Liver (tissue), 9 donors: ENCODE measurements around the gene RAD51B. TPM values are rescaled to one million over a fixed set of nuclear protein-coding genes. Genes with fewer than 3 reads are reported as not detected.

Experiments used
- DNase-seq: peaks from one replicate; pipeline ENCODE4 v3.0.0-alpha.2; 2017; ENCODE audit warnings: low spot score
- H3K27ac ChIP-seq, 2 donors: one replicate each; pipeline ENCODE4 v1.7.0; 2013; ENCODE audit warnings: inconsistent platforms in 2 of 2, low read length in 2 of 2, control low read depth in 1 of 2, low read depth in 1 of 2, mild to moderate bottlenecking in 1 of 2
- H3K27me3 ChIP-seq, 4 donors: one replicate each; pipeline versions ENCODE4 v1.6.1 to v1.7.0; 2013; ENCODE audit warnings: low read length in 3 of 4, inconsistent platforms in 1 of 4, mild to moderate bottlenecking in 1 of 4, moderate library complexity in 1 of 4; ENCODE audit not compliant: control insufficient read depth in 4 of 4, insufficient read depth in 4 of 4
- H3K36me3 ChIP-seq, 4 donors: one replicate each; pipeline versions ENCODE4 v1.6.1 to v1.7.0; 2013; ENCODE audit warnings: low read length in 3 of 4, mild to moderate bottlenecking in 3 of 4, low read depth in 1 of 4, moderate library complexity in 1 of 4; ENCODE audit not compliant: control insufficient read depth in 4 of 4, insufficient read depth in 3 of 4
- H3K4me1 ChIP-seq, 4 donors: one replicate each; pipeline versions ENCODE4 v1.6.1 to v1.7.0; 2013; ENCODE audit warnings: low read length in 3 of 4, mild to moderate bottlenecking in 3 of 4, moderate library complexity in 1 of 4; ENCODE audit not compliant: control insufficient read depth in 4 of 4, insufficient read depth in 4 of 4
- H3K4me3 ChIP-seq, 3 donors: one replicate each; pipeline versions ENCODE4 v1.6.1 to v1.7.0; 2013; ENCODE audit warnings: low read length in 3 of 3, control low read depth in 1 of 3, low read depth in 1 of 3, mild to moderate bottlenecking in 1 of 3
- H3K9ac ChIP-seq, 2 donors: one replicate each; pipeline ENCODE4 v1.7.0; 2013; ENCODE audit warnings: low read length in 2 of 2, mild to moderate bottlenecking in 2 of 2, moderate library complexity in 2 of 2, control low read depth in 1 of 2, low read depth in 1 of 2
- H3K9me3 ChIP-seq, 4 donors: one replicate each; pipeline versions ENCODE4 v1.6.1 to v1.7.0; 2013; ENCODE audit warnings: low read length in 3 of 4; ENCODE audit not compliant: control insufficient read depth in 4 of 4
- ATF3 ChIP-seq: IDR thresholded peaks from 2 replicates; pipeline ENCODE4 v1.6.1; 2016; ENCODE audit warnings: antibody characterized with exemption
- EGR1 ChIP-seq, 2 donors: IDR thresholded peaks; 2 replicates each; pipeline ENCODE4 v1.6.1; 2016 to 2018; ENCODE audit warnings: antibody characterized with exemption in 2 of 2, low read depth in 2 of 2
- FOXA1 ChIP-seq: IDR thresholded peaks from 2 replicates; pipeline ENCODE4 v1.6.1; 2016; ENCODE audit warnings: antibody characterized with exemption
- FOXA2 ChIP-seq: IDR thresholded peaks from 2 replicates; pipeline ENCODE4 v1.6.1; 2016; ENCODE audit warnings: antibody characterized with exemption
- GABPA ChIP-seq, 2 donors: IDR thresholded peaks in 1 of 2; conservative IDR thresholded peaks in 1 of 2; 2 replicates each; pipeline ENCODE4 v1.6.1; 2016; ENCODE audit warnings: antibody characterized with exemption in 2 of 2, mild to moderate bottlenecking in 1 of 2, moderate library complexity in 1 of 2
- HNF4A ChIP-seq, 2 donors: conservative IDR thresholded peaks; 2 replicates each; pipeline ENCODE4 v1.6.1; 2016; ENCODE audit warnings: antibody characterized with exemption in 2 of 2, mild to moderate bottlenecking in 2 of 2
- HNF4G ChIP-seq: IDR thresholded peaks from 2 replicates; pipeline ENCODE4 v1.6.1; 2016; ENCODE audit warnings: antibody characterized with exemption
- JUND ChIP-seq, 2 donors: IDR thresholded peaks; 2 replicates each; pipeline ENCODE4 v1.6.1; 2016; ENCODE audit warnings: antibody characterized with exemption in 2 of 2
- NR2F2 ChIP-seq: IDR thresholded peaks from 2 replicates; pipeline ENCODE4 v1.6.1; 2016; ENCODE audit warnings: antibody characterized with exemption
- RAD21 ChIP-seq, 2 donors: IDR thresholded peaks; 2 replicates each; pipeline ENCODE4 v1.6.1; 2016; ENCODE audit warnings: antibody characterized with exemption in 2 of 2, mild to moderate bottlenecking in 2 of 2
- RXRA ChIP-seq, 2 donors: IDR thresholded peaks; 2 replicates each; pipeline ENCODE4 v1.6.1; 2017 to 2018; ENCODE audit warnings: antibody characterized with exemption in 2 of 2, mild to moderate bottlenecking in 1 of 2
- SP1 ChIP-seq: IDR thresholded peaks from 2 replicates; pipeline ENCODE4 v1.6.1; 2018; ENCODE audit warnings: antibody characterized with exemption, mild to moderate bottlenecking
- TAF1 ChIP-seq: conservative IDR thresholded peaks from 2 replicates; pipeline ENCODE4 v1.6.1; 2016; ENCODE audit warnings: antibody characterized with exemption, mild to moderate bottlenecking
- YY1 ChIP-seq: IDR thresholded peaks from 2 replicates; pipeline ENCODE4 v1.6.1; 2016; ENCODE audit warnings: antibody characterized with exemption, mild to moderate bottlenecking
- WGBS: extraction: QIAGEN DNeasy Blood & Tissue Kit; methylation state at CpG from one replicate; pipeline ENCODE4 v1.1.7; 2013; 5-methylcytosine and 5-hydroxymethylcytosine counted together
- polyA plus RNA-seq, 2 donors: library from polyadenylated mRNA; stranded (reverse) in 1 of 2; unstranded in 1 of 2; fragments of 200-250 nt in 1 of 2; fragments of >200 nt in 1 of 2; fragmentation: Nextera tagmentation in 1 of 2; extraction: Ambion mirVana in 1 of 2; gene quantifications; one replicate each; pipeline versions ENCODE4 v1.2.1 to v1.2.3, GENCODE V29; 2013 to 2015
- total RNA-seq, 2 donors: library from RNA; depleted of rRNA; stranded (reverse); fragments of >200 nt; gene quantifications; one replicate each; pipeline ENCODE4 v1.2.3, GENCODE V29; 2014
- TF ChIP-seq, protein P1 (sequence below): fragments of 150-350 bp; IDR thresholded peaks from 2 replicates; pipeline ENCODE4 v1.5.1; 2017; ENCODE audit warnings: improper control_type of control experiment, low read depth, low read length; ENCODE audit not compliant: missing input control
- TF ChIP-seq, protein P2 (sequence below): IDR thresholded peaks from 2 replicates; pipeline ENCODE4 v1.6.1; 2016; ENCODE audit warnings: antibody characterized with exemption, mild to moderate bottlenecking
- TF ChIP-seq, protein P3 (sequence below): IDR thresholded peaks from 2 replicates; pipeline ENCODE4 v1.6.1; 2016; ENCODE audit warnings: antibody characterized with exemption
- TF ChIP-seq, protein P4 (sequence below): IDR thresholded peaks from 2 replicates; pipeline ENCODE4 v1.6.1; 2016; ENCODE audit warnings: antibody characterized with exemption
- donor health status: healthy.
- donor health status: healthy.
- donor health status: healthy.
- donor health status: healthy.
- donor health status: healthy.

Gene RAD51B
- total and polyA plus RNA-seq, 4 donors, result 0.81 to 12.9 (median 2.4) TPM

GRCh38 chr14:68174446-68174845 is 354.9 kb downstream of the RAD51B start:
- no peaks in the 10 kb centered on the region for H3K9me3 ChIP-seq
- WGBS, result 88% methylated on average over 2 of the region's 2 CpGs
- no peak overlapping the region for H3K4me3 ChIP-seq
- no peak for TF ChIP-seq HNF4G
- no peak for TF ChIP-seq YY1
- no peak for TF ChIP-seq SP1
- TF ChIP-seq TAF1, result no peak
- no peak for TF ChIP-seq RXRA (IDR thresholded peaks at IDR 0.05)
- TF ChIP-seq, protein P1, sequence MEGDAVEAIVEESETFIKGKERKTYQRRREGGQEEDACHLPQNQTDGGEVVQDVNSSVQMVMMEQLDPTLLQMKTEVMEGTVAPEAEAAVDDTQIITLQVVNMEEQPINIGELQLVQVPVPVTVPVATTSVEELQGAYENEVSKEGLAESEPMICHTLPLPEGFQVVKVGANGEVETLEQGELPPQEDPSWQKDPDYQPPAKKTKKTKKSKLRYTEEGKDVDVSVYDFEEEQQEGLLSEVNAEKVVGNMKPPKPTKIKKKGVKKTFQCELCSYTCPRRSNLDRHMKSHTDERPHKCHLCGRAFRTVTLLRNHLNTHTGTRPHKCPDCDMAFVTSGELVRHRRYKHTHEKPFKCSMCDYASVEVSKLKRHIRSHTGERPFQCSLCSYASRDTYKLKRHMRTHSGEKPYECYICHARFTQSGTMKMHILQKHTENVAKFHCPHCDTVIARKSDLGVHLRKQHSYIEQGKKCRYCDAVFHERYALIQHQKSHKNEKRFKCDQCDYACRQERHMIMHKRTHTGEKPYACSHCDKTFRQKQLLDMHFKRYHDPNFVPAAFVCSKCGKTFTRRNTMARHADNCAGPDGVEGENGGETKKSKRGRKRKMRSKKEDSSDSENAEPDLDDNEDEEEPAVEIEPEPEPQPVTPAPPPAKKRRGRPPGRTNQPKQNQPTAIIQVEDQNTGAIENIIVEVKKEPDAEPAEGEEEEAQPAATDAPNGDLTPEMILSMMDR, result no peak
- TF ChIP-seq FOXA1, result no peak
- TF ChIP-seq, protein P2, sequence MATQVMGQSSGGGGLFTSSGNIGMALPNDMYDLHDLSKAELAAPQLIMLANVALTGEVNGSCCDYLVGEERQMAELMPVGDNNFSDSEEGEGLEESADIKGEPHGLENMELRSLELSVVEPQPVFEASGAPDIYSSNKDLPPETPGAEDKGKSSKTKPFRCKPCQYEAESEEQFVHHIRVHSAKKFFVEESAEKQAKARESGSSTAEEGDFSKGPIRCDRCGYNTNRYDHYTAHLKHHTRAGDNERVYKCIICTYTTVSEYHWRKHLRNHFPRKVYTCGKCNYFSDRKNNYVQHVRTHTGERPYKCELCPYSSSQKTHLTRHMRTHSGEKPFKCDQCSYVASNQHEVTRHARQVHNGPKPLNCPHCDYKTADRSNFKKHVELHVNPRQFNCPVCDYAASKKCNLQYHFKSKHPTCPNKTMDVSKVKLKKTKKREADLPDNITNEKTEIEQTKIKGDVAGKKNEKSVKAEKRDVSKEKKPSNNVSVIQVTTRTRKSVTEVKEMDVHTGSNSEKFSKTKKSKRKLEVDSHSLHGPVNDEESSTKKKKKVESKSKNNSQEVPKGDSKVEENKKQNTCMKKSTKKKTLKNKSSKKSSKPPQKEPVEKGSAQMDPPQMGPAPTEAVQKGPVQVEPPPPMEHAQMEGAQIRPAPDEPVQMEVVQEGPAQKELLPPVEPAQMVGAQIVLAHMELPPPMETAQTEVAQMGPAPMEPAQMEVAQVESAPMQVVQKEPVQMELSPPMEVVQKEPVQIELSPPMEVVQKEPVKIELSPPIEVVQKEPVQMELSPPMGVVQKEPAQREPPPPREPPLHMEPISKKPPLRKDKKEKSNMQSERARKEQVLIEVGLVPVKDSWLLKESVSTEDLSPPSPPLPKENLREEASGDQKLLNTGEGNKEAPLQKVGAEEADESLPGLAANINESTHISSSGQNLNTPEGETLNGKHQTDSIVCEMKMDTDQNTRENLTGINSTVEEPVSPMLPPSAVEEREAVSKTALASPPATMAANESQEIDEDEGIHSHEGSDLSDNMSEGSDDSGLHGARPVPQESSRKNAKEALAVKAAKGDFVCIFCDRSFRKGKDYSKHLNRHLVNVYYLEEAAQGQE, result no peak
- no peaks in the 10 kb centered on the region for H3K36me3 ChIP-seq
- H3K27me3 ChIP-seq, result no peaks in the 10 kb centered on the region
- H3K9ac ChIP-seq, result no peak overlapping the region
- peaks cover 8 to 36% (median 17%) of the 10 kb centered on the region in 4 donors for H3K4me1 ChIP-seq
- peak overlapping the region in 1 of 2 donors; percentile 37 for H3K27ac ChIP-seq
- no peak for DNase-seq

DNA sequence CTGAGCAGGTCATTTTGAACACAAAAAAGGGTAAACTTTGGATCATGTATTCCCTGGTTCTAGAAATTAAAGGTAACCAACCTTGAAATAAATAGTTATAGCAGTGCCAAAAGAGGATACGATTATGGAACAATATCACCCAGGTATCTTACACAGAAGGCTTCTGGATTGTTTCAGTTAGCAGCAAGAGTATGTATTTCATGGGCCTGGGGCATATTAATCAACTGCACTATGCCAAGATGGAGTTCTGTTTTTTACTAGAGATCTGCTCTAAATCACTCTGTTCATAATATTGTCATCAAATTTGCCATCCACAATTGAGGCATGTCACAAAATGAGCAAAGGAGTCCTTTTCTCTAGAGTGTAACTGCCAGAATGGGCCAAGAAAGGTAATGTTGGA is 357.1 kb downstream of the RAD51B start:
- no peak overlapping the region for H3K9ac ChIP-seq
- WGBS, result 97% methylated on average over 1 of the region's 1 CpG
- TF ChIP-seq JUND (IDR thresholded peaks at IDR 0.05) (no peak), SP1 (no peak), EGR1 (IDR thresholded peaks at IDR 0.05; ENCODE audit: low read depth in 2 of 2) (no peak), NR2F2 (no peak), HNF4G (no peak), RXRA (IDR thresholded peaks at IDR 0.05) (no peak), FOXA2 (no peak), YY1 (no peak), FOXA1 (no peak), ATF3 (no peak), RAD21 (IDR thresholded peaks at IDR 0.05) (no peak), GABPA (IDR thresholded peaks at IDR 0.05 in 1 of 2, conservative IDR thresholded peaks at IDR 0.05 in 1 of 2) (no peak), HNF4A (conservative IDR thresholded peaks at IDR 0.05) (no peak), TAF1 (no peak)
- TF ChIP-seq, protein P3, sequence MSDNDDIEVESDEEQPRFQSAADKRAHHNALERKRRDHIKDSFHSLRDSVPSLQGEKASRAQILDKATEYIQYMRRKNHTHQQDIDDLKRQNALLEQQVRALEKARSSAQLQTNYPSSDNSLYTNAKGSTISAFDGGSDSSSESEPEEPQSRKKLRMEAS, result no peak
- TF ChIP-seq, protein P4, sequence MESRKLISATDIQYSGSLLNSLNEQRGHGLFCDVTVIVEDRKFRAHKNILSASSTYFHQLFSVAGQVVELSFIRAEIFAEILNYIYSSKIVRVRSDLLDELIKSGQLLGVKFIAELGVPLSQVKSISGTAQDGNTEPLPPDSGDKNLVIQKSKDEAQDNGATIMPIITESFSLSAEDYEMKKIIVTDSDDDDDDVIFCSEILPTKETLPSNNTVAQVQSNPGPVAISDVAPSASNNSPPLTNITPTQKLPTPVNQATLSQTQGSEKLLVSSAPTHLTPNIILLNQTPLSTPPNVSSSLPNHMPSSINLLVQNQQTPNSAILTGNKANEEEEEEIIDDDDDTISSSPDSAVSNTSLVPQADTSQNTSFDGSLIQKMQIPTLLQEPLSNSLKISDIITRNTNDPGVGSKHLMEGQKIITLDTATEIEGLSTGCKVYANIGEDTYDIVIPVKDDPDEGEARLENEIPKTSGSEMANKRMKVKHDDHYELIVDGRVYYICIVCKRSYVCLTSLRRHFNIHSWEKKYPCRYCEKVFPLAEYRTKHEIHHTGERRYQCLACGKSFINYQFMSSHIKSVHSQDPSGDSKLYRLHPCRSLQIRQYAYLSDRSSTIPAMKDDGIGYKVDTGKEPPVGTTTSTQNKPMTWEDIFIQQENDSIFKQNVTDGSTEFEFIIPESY, result no peak
- TF ChIP-seq, protein P2, result no peak
- TF ChIP-seq, protein P1, result no peak
- no peak for DNase-seq
- H3K27ac ChIP-seq, result no peak overlapping the region
- no peaks in the 10 kb centered on the region for H3K36me3 ChIP-seq
- no peaks in the 10 kb centered on the region for H3K9me3 ChIP-seq
- H3K4me1 ChIP-seq, result peaks cover 6 to 26% (median 16%) of the 10 kb centered on the region in 4 donors
- H3K27me3 ChIP-seq, result no peaks in the 10 kb centered on the region
- H3K4me3 ChIP-seq, result no peak overlapping the region
